Astrocyte of the cerebellum (primary cell): ENCODE results near the gene OPCML.

ENCODE experiments used
- DNase-seq: peaks from one replicate; pipeline ENCODE4 v3.0.0-alpha.2; 2011; ENCODE audit warnings: low read depth
- H3K4me3 ChIP-seq: 2 replicates; pipeline ENCODE4 v1.5.1; 2011; ENCODE audit warnings: mild to moderate bottlenecking, low read depth, low read length, moderate library complexity
- in situ Hi-C: cut with HindIII; loops from 2 replicates; pipeline ENCODE4 v1.10.0; 2017; ENCODE audit warnings: low sequenced_read_pairs
- TF ChIP-seq, protein P1 (sequence below): IDR thresholded peaks from 2 replicates; pipeline ENCODE4 v1.5.1; 2012; ENCODE audit warnings: low read length, low read depth, moderate library complexity, mild to moderate bottlenecking; ENCODE audit errors: missing control alignments

OPCML gene

DNA sequence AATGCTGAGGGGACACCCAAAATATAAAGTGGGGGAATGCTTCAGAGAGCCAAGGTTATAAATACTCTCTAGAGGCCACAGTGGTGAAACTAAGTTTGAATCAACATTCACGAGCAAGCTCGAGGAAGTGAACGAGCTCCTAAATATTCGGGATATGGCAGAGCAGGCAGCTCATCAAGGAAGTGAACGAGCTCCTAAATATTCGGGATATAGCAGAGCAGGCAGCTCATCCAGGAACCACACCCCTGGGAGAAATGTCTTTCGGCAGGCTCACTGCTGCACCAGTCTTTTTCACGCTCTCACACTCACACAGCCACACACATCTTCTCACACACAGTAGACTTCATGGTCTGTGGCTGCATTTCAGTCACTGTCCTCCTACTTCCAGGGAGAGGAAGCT, 787.5 kb downstream of the OPCML start:
- in situ Hi-C loops = no loop called here
- no peak overlapping the region for H3K4me3 ChIP-seq
- no peak for DNase-seq
- TF ChIP-seq, protein P1, sequence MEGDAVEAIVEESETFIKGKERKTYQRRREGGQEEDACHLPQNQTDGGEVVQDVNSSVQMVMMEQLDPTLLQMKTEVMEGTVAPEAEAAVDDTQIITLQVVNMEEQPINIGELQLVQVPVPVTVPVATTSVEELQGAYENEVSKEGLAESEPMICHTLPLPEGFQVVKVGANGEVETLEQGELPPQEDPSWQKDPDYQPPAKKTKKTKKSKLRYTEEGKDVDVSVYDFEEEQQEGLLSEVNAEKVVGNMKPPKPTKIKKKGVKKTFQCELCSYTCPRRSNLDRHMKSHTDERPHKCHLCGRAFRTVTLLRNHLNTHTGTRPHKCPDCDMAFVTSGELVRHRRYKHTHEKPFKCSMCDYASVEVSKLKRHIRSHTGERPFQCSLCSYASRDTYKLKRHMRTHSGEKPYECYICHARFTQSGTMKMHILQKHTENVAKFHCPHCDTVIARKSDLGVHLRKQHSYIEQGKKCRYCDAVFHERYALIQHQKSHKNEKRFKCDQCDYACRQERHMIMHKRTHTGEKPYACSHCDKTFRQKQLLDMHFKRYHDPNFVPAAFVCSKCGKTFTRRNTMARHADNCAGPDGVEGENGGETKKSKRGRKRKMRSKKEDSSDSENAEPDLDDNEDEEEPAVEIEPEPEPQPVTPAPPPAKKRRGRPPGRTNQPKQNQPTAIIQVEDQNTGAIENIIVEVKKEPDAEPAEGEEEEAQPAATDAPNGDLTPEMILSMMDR = no peak

DNA sequence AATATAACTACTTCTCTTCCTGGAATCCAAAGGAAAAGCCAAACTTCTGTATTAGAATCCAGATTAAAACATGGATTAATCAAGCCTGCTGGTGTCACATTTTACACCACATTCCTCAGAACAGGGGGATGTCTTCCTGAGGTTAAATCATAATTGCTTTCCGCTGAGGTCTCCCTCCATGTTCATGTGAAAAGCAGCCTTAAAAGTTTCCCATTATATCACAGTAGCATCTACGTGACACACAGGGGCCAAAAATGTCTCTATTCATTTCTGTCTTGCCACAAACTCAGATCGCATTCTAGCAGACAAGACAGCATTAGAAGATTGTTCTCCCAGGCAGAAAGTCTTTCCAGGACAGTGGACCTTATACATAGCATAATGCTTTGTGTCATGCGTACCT, 788.7 kb downstream of the OPCML start:
- no peak overlapping the region for H3K4me3 ChIP-seq
- in situ Hi-C loops = no loop called here
- TF ChIP-seq, protein P1 = no peak
- no peak for DNase-seq

DNA sequence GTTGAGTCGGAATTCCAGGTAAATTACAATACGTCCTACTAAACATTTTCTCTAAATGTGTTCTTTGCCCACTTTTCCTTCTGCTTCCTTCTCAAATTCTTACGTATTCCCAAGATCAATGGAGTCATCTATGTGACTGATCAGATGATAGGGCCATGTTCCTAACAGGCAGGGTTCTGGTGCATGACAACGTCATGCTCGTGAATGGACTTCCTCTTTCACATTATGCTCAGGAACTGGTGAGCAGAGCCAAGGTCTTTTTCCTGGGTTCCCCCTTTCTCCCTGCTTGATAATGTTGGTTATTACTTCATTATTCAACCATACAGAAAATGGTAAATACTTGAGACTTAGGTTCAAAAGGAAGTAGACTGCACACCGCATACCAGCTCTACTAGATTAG, 789.4 kb downstream of the OPCML start:
- TF ChIP-seq, protein P1 = no peak

DNA sequence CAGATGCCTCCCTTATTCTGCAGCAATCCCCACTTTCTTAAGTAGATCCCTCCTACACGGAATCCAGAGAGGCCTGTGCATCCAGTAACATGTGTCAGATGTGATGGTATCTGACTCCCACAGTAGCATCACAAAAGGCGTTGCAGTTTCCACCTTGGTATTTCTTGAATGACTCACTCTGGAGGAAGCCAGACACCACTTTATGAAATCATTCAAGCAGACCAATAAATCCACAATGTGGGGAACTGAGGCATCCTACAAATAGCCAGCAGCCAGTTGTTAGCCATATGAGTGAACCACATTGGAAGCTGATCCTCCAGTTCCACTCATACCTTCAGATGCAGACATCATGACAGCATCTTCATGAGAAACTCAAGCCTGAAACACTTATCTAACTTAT, 798.1 kb downstream of the OPCML start:
- TF ChIP-seq, protein P1 = no peak
- in situ Hi-C loops = no loop called here
- H3K4me3 ChIP-seq = no peak overlapping the region
- DNase-seq = peak; percentile 84

More for the DNA sequence above, 789.4 kb downstream of the OPCML start:
- DNase-seq = no peak
- in situ Hi-C loops = no loop called here
- H3K4me3 ChIP-seq = no peak overlapping the region

DNA sequence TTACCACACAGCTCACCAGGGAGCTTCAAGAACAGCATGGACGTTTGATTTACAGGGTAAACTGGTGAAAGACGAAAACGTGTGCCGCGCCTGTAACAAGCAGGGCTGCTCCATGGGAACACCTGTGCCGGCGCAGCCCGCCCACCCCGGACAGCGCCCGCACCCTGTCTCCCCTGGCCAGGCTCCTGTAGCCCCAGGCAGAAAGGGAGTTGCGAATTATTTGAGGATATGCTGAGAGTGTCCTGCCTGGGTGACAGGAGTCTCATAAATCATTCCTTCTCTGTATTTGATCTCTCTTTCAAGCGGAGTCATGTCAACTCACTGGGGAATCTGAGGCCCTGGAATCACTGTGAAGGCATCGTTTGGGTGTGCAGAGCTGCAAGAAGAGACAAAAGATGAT, 804.3 kb downstream of the OPCML start:
- TF ChIP-seq, protein P1 = no peak
- no peak for DNase-seq
- H3K4me3 ChIP-seq = no peak overlapping the region
- in situ Hi-C loops = no loop called here

DNA sequence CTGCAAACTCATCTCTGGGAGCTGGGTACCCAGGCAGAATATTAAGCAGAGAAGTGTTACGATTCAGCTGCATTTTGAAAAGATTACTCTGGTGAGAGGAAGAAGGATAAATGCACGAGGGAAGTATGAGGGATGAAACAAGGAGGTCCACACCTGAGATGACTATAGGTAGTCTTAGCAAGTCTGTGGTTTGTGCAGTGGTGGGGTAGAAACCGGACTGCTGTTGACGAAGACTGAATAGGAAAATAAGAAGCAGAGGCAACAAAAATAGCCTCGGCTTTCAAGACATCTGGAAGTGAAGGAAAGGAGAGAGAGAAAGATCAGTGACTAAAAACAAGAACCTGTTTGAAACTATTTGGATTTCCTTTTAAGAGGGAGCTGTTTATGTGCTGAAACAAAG, 810.8 kb downstream of the OPCML start:
- DNase-seq = no peak
- in situ Hi-C loops = no loop called here
- H3K4me3 ChIP-seq = no peak overlapping the region
- TF ChIP-seq, protein P1 = no peak

DNA sequence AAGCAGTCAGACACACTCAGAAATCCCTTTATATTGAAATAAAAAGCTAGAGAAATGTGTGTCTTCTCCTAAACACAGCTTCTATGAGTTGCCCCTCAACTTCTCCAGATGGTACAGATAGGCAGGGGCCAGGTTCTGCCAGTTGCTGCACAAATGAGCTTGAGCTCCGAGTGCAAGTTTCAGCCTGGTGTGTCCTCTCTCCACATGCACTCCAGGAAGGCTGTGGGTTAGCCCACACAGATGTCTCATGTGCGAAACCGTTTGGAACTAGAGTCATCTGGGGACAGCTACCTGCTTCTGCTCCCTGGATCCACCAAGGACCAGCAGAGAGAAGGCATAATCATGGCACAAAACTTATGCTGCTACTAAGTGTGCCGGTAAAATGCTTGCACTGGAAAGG, 812.6 kb downstream of the OPCML start:
- in situ Hi-C loops = no loop called here
- no peak for DNase-seq
- TF ChIP-seq, protein P1 = no peak
- H3K4me3 ChIP-seq = no peak overlapping the region
